Activated CD4-positive, alpha-beta T cell treated with anti-CD3 and anti-CD28 coated beads, Interleukin-2, amount 10 ng/mL, durations not matched to agents 24 days and 14 days (primary cell): ENCODE measurements around the gene EDC4. TPM values are rescaled to one million over a fixed set of nuclear protein-coding genes. Genes with fewer than 3 reads are reported as not detected.
"Not testable (repeated sequence)": the region's sequence is repeated elsewhere in the genome, so short reads cannot be mapped to it uniquely, and the experiment has no call there.

ENCODE experiments used
- DNase-seq: peaks from one replicate; pipeline ENCODE4 v3.0.0; 2022
- H3K27ac Mint-ChIP-seq: one replicate; pipeline ENCODE4 v1.8.0; 2022; ENCODE audit warnings: mild to moderate bottlenecking, mixed read lengths
- H3K27me3 Mint-ChIP-seq: one replicate; pipeline ENCODE4 v1.8.0; 2022; ENCODE audit warnings: mixed read lengths
- H3K36me3 Mint-ChIP-seq: one replicate; pipeline ENCODE4 v1.8.0; 2022; ENCODE audit warnings: low read depth, mild to moderate bottlenecking, mixed read lengths
- H3K4me1 Mint-ChIP-seq: one replicate; pipeline ENCODE4 v1.8.0; 2021; ENCODE audit warnings: mixed read lengths
- H3K4me3 Mint-ChIP-seq: one replicate; pipeline ENCODE4 v1.8.0; 2022; ENCODE audit warnings: mild to moderate bottlenecking, moderate library complexity, mixed read lengths
- H3K9me3 Mint-ChIP-seq: one replicate; pipeline ENCODE4 v1.8.0; 2021; ENCODE audit warnings: mixed read lengths
- intact Hi-C: fragments of 100-400 bp; cut with micrococcal nuclease; formaldehyde crosslinking; loops from one replicate; pipeline ENCODE4 v1.15.1; 2023
- total RNA-seq: library from RNA; stranded (reverse); gene quantifications from 2 replicates; pipeline ENCODE4 v1.2.3, GENCODE V29; 2022

EDC4 gene
- total RNA-seq, 1 donor from 2014 or later: 112 TPM

GRCh38 chr16:67892375-67892774, 19.5 kb downstream of the EDC4 start:
- DNase-seq: no peak
- H3K4me3 Mint-ChIP-seq: peak overlapping the region; percentile 97
- intact Hi-C loops: loop anchor here (2.0 to 5.0 kb wide), 2 partner anchors 20 to 150 kb away; partner anchors contain the start of gene EDC4
- H3K9me3 Mint-ChIP-seq: no peaks in the 10 kb centered on the region
- H3K36me3 Mint-ChIP-seq: peaks cover 2% of the 10 kb centered on the region
- H3K27ac Mint-ChIP-seq: peak overlapping the region; percentile 87
- no peaks in the 10 kb centered on the region for H3K27me3 Mint-ChIP-seq
- peaks cover 22% of the 10 kb centered on the region for H3K4me1 Mint-ChIP-seq

- Mint-ChIP-seq H3K9me3 (no peaks in the 10 kb centered on the region), H3K36me3 (no peaks in the 10 kb centered on the region), H3K4me3 (peak within 1 kb of the TSS; percentile 97), H3K27ac (peak within 1 kb of the TSS; percentile 94), H3K27me3 (no peaks in the 10 kb centered on the region), H3K4me1 (peaks cover 22% of the 10 kb centered on the region)
- DNase-seq: peak; percentile 97
- intact Hi-C loops: loop anchor here (1.0 to 5.0 kb wide), 6 partner anchors 20 to 233 kb away; partner anchors contain the start of genes ACD, EDC4, NUTF2 and PARD6A
Measured at GRCh38 chr16:67892899-67893742, 20.3 kb downstream of the EDC4 start, which contains the start of gene PSKH1. PSKH1 (plus strand) TSS chr16:67893254; CDS start chr16:67908750, 15,496 bp downstream.

GRCh38 chr16:67893743-67894399, 21.0 kb downstream of the EDC4 start:
- peak overlapping the region; percentile 94 for H3K27ac Mint-ChIP-seq
- H3K36me3 Mint-ChIP-seq: no peaks in the 10 kb centered on the region
- intact Hi-C loops: loop anchor here (1.0 to 5.0 kb wide), 6 partner anchors 21 to 234 kb away; partner anchors contain the start of genes ACD, EDC4, NUTF2 and PARD6A
- no peaks in the 10 kb centered on the region for H3K9me3 Mint-ChIP-seq
- peak overlapping the region; percentile 97 for H3K4me3 Mint-ChIP-seq
- DNase-seq: no peak
- peaks cover 22% of the 10 kb centered on the region for H3K4me1 Mint-ChIP-seq
- H3K27me3 Mint-ChIP-seq: no peaks in the 10 kb centered on the region

- intact Hi-C loops: no loop called here
- no peak for DNase-seq
- no peaks in the 10 kb centered on the region for H3K9me3 Mint-ChIP-seq
- no peaks in the 10 kb centered on the region for H3K27me3 Mint-ChIP-seq
- H3K4me1 Mint-ChIP-seq: peaks cover 22% of the 10 kb centered on the region
- H3K36me3 Mint-ChIP-seq: no peaks in the 10 kb centered on the region
- no peak overlapping the region for H3K27ac Mint-ChIP-seq
- H3K4me3 Mint-ChIP-seq: no peak overlapping the region
Measured at GRCh38 chr16:67897231-67897630, 24.4 kb downstream of the EDC4 start.

- H3K27ac Mint-ChIP-seq: no peak overlapping the region
- no peaks in the 10 kb centered on the region for H3K27me3 Mint-ChIP-seq
- no peak overlapping the region for H3K4me3 Mint-ChIP-seq
- DNase-seq: no peak
- no peaks in the 10 kb centered on the region for H3K9me3 Mint-ChIP-seq
- H3K36me3 Mint-ChIP-seq: peaks cover 3% of the 10 kb centered on the region
- H3K4me1 Mint-ChIP-seq: peaks cover 2% of the 10 kb centered on the region
- intact Hi-C loops: no loop called here
Measured at GRCh38 chr16:67901734-67902133, 28.9 kb downstream of the EDC4 start.

- no peaks in the 10 kb centered on the region for H3K9me3 Mint-ChIP-seq
- peaks cover 7% of the 10 kb centered on the region for H3K36me3 Mint-ChIP-seq
- H3K4me3 Mint-ChIP-seq: no peak overlapping the region
- intact Hi-C loops: no loop called here
- peaks cover 4% of the 10 kb centered on the region for H3K4me1 Mint-ChIP-seq
- DNase-seq: no peak
- peak overlapping the region; percentile 37 for H3K27ac Mint-ChIP-seq
- H3K27me3 Mint-ChIP-seq: no peaks in the 10 kb centered on the region
Measured at GRCh38 chr16:67902831-67903230, 30.0 kb downstream of the EDC4 start.

- Mint-ChIP-seq H3K36me3 (peaks cover 23% of the 10 kb centered on the region), H3K4me3 (no peak overlapping the region), H3K4me1 (peaks cover 14% of the 10 kb centered on the region), H3K27me3 (no peaks in the 10 kb centered on the region), H3K27ac (peak overlapping the region; percentile 83), H3K9me3 (no peaks in the 10 kb centered on the region)
- DNase-seq: no peak
- intact Hi-C loops: no loop called here
Measured at GRCh38 chr16:67907397-67908180, 34.7 kb downstream of the EDC4 start.

- Mint-ChIP-seq H3K27ac (peak overlapping the region; percentile 84), H3K9me3 (no peaks in the 10 kb centered on the region), H3K4me1 (peaks cover 14% of the 10 kb centered on the region), H3K4me3 (no peak overlapping the region), H3K36me3 (peaks cover 22% of the 10 kb centered on the region), H3K27me3 (no peaks in the 10 kb centered on the region)
- intact Hi-C loops: no loop called here
- no peak for DNase-seq
Measured at GRCh38 chr16:67909056-67909742, 36.3 kb downstream of the EDC4 start.

- DNase-seq: peak; percentile 82
- peaks cover 18% of the 10 kb centered on the region for H3K4me1 Mint-ChIP-seq
- H3K4me3 Mint-ChIP-seq: no peak overlapping the region
- intact Hi-C loops: no loop called here
- H3K9me3 Mint-ChIP-seq: no peaks in the 10 kb centered on the region
- H3K36me3 Mint-ChIP-seq: peaks cover 24% of the 10 kb centered on the region
- peak overlapping the region; percentile 84 for H3K27ac Mint-ChIP-seq
- no peaks in the 10 kb centered on the region for H3K27me3 Mint-ChIP-seq
Measured at GRCh38 chr16:67910158-67910557, 37.3 kb downstream of the EDC4 start.

GRCh38 chr16:67914758-67915495, 42.1 kb downstream of the EDC4 start:
- H3K4me3 Mint-ChIP-seq: no peak overlapping the region
- H3K9me3 Mint-ChIP-seq: no peaks in the 10 kb centered on the region
- peaks cover 24% of the 10 kb centered on the region for H3K4me1 Mint-ChIP-seq
- no peak overlapping the region for H3K27ac Mint-ChIP-seq
- DNase-seq: no peak
- H3K36me3 Mint-ChIP-seq: peaks cover 9% of the 10 kb centered on the region
- intact Hi-C loops: no loop called here
- no peaks in the 10 kb centered on the region for H3K27me3 Mint-ChIP-seq

- H3K4me3 Mint-ChIP-seq, H3K27me3 Mint-ChIP-seq, H3K9me3 Mint-ChIP-seq, DNase-seq, H3K27ac Mint-ChIP-seq, intact Hi-C loops, H3K36me3 Mint-ChIP-seq: not testable (repeated sequence)
- peaks cover 22% of the 10 kb centered on the region for H3K4me1 Mint-ChIP-seq
Measured at GRCh38 chr16:67915496-67915769, 42.6 kb downstream of the EDC4 start.

- Mint-ChIP-seq H3K36me3 (peaks cover 6% of the 10 kb centered on the region), H3K9me3 (no peaks in the 10 kb centered on the region), H3K4me1 (peaks cover 18% of the 10 kb centered on the region), H3K27me3 (no peaks in the 10 kb centered on the region), H3K27ac (peak overlapping the region; percentile 31), H3K4me3 (no peak overlapping the region)
- DNase-seq: no peak
- intact Hi-C loops: no loop called here
Measured at GRCh38 chr16:67915831-67916723, 43.2 kb downstream of the EDC4 start.
